Peyer's patch (tissue), 4 donors: ENCODE results near the gene NFKBIL1. TPM values are rescaled to one million over a fixed set of nuclear protein-coding genes. Genes with fewer than 3 reads are reported as not detected.

Experiments used
- DNase-seq, 3 donors: peaks; one replicate each; pipeline ENCODE4 v3.0.0-alpha.2; 2017 to 2019
- H3K27ac ChIP-seq, 4 donors: fragments of 200-600 bp; sonication (generic); one replicate each; pipeline ENCODE4 v1.5.1; 2016 to 2019
- H3K27me3 ChIP-seq, 2 donors: fragments of 200-600 bp; sonication (generic); one replicate each; pipeline ENCODE4 v1.5.1; 2019
- H3K36me3 ChIP-seq, 3 donors: fragments of 200-600 bp; sonication (generic); one replicate each; pipeline ENCODE4 v1.5.1; 2016 to 2019
- H3K4me1 ChIP-seq, 4 donors: fragments of 200-600 bp; sonication (generic); one replicate each; pipeline ENCODE4 v1.5.1; 2016 to 2019
- H3K4me3 ChIP-seq, 4 donors: fragments of 200-600 bp; sonication (generic); 1 replicate in 3 of 4; 2 replicates in 1 of 4; pipeline ENCODE4 v1.5.1; 2016 to 2019; ENCODE audit warnings: mild to moderate bottlenecking in 1 of 4
- H3K9me3 ChIP-seq, 4 donors: fragments of 200-600 bp; sonication (generic); one replicate each; pipeline ENCODE4 v1.5.1; 2016 to 2019; ENCODE audit warnings: mild to moderate bottlenecking in 1 of 4
- CTCF ChIP-seq, 6 experiments: fragments of 450-650 bp in 4 of 6; fragments of 200-600 bp in 2 of 6; sonication (generic) in 1 of 6; IDR thresholded peaks; one replicate each; pipeline ENCODE4 v1.5.1; 2017 to 2019; ENCODE audit warnings: antibody characterized with exemption in 6 of 6, mild to moderate bottlenecking in 3 of 6, moderate library complexity in 1 of 6
- POLR2A ChIP-seq, 2 donors: fragments of 450-650 bp; IDR thresholded peaks; one replicate each; pipeline ENCODE4 v1.5.1; 2017; ENCODE audit warnings: antibody characterized with exemption in 2 of 2, mild to moderate bottlenecking in 2 of 2, moderate library complexity in 2 of 2
- total RNA-seq, 4 donors: library from RNA; depleted of rRNA; stranded (reverse); fragments of >200 nt; gene quantifications; one replicate each; pipeline ENCODE4 v1.1.0, GENCODE V29; 2016

NFKBIL1 gene
- total RNA-seq, 4 donors from 2014 or later, result 20.0 to 34.5 (median 30.1) TPM

- H3K27ac ChIP-seq, result peak overlapping the region in 3 of 4 donors; percentile 72 to 93 (median 76)
- no peaks in the 10 kb centered on the region for H3K9me3 ChIP-seq
- no peak for DNase-seq
- TF ChIP-seq POLR2A (IDR thresholded peaks at IDR 0.05) (no peak), CTCF (IDR thresholded peaks at IDR 0.05) (no peak)
- peaks cover 0 to 31% (median 3%) of the 10 kb centered on the region in 4 donors for H3K4me1 ChIP-seq
- no peaks in the 10 kb centered on the region for H3K27me3 ChIP-seq
- H3K4me3 ChIP-seq, result no peak overlapping the region
- H3K36me3 ChIP-seq, result no peaks in the 10 kb centered on the region
Measured at GRCh38 chr6:31573239-31574105, 26.1 kb downstream of the NFKBIL1 start.

- no peaks in the 10 kb centered on the region for H3K27me3 ChIP-seq
- H3K9me3 ChIP-seq, result no peaks in the 10 kb centered on the region
- no peaks in the 10 kb centered on the region for H3K36me3 ChIP-seq
- DNase-seq, result no peak
- H3K27ac ChIP-seq, result peak overlapping the region; percentile 68 to 93 (median 73)
- peaks cover 0 to 24% (median under 1%) of the 10 kb centered on the region in 4 donors for H3K4me1 ChIP-seq
- peak overlapping the region in 1 of 4 donors; percentile 55 for H3K4me3 ChIP-seq
- no peak for TF ChIP-seq CTCF (IDR thresholded peaks at IDR 0.05)
Measured at GRCh38 chr6:31574106-31575061, 27.0 kb downstream of the NFKBIL1 start.

- no peaks in the 10 kb centered on the region for H3K36me3 ChIP-seq
- DNase-seq, result peak in 2 of 3 donors; percentile 85 to 91
- H3K4me1 ChIP-seq, result peaks cover 0 to 23% (median 4%) of the 10 kb centered on the region in 4 donors
- no peaks in the 10 kb centered on the region for H3K9me3 ChIP-seq
- peak within 1 kb of the TSS; percentile 68 to 93 (median 73) for H3K27ac ChIP-seq
- TF ChIP-seq CTCF (IDR thresholded peaks at IDR 0.05) (no peak), POLR2A (IDR thresholded peaks at IDR 0.05) (peak in 1 of 2 donors; percentile 41)
- no peaks in the 10 kb centered on the region for H3K27me3 ChIP-seq
- H3K4me3 ChIP-seq, result peak within 1 kb of the TSS; percentile 34 to 55 (median 41)
Measured at GRCh38 chr6:31575335-31575901, 28.0 kb downstream of the NFKBIL1 start, which contains the start of gene TNF. TNF (plus strand) TSS chr6:31575565; CDS start chr6:31575742, 177 bp downstream.

- Histone ChIP-seq H3K36me3 (no peaks in the 10 kb centered on the region), H3K9me3 (no peaks in the 10 kb centered on the region), H3K4me1 (peaks cover 0 to 23% (median 4%) of the 10 kb centered on the region in 4 donors), H3K27me3 (no peaks in the 10 kb centered on the region), H3K4me3 (peak overlapping the region; percentile 34 to 55 (median 41)), H3K27ac (peak overlapping the region; percentile 68 to 93 (median 73))
- DNase-seq, result no peak
- TF ChIP-seq CTCF (IDR thresholded peaks at IDR 0.05) (no peak), POLR2A (IDR thresholded peaks at IDR 0.05) (no peak)
Measured at GRCh38 chr6:31575952-31576685, 28.7 kb downstream of the NFKBIL1 start.
